HG03280 (cell line): Measurements from ENCODE around the gene PRM1.
A peak's percentile ranks its signal among the peaks of the same experiment; 100 is the strongest.

Source experiments
- ATAC-seq: cut with Tn5 transposase; IDR thresholded peaks from one replicate; pipeline ENCODE4 v1.9.1; 2021; ENCODE audit warnings: mild to moderate bottlenecking, moderate library complexity; ENCODE audit not compliant: unreplicated experiment

The PRM1 gene

DNA sequence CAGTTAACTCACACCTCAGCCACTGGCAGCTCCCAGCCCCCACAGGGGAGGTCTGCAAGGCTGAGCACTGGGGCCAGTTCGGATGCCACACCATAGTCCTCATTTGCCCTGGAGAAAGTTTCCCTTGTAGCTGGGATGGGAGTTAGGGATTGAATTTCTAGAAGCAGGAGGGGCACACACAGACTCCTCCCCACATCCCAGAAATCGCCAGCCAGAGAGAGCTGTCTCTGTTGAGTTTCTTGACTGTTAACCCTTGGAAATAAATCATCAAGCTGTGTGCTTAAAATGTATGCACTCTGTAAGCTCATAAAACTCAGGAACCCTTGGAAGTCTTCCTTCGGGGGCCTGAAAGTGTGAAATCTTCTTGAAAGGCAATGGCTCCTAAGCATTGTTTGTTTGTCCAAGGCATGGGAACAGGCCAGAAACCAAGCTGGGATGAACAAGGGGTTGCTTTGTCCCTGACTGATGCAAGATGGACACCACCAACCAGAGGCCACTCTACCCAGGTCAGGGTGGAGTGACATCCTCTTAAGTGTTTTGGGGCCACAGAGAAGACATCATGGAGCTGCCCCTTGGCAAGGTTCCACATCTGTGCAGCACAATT, 7.3 kb downstream of the PRM1 start:
- no peak for ATAC-seq

DNA sequence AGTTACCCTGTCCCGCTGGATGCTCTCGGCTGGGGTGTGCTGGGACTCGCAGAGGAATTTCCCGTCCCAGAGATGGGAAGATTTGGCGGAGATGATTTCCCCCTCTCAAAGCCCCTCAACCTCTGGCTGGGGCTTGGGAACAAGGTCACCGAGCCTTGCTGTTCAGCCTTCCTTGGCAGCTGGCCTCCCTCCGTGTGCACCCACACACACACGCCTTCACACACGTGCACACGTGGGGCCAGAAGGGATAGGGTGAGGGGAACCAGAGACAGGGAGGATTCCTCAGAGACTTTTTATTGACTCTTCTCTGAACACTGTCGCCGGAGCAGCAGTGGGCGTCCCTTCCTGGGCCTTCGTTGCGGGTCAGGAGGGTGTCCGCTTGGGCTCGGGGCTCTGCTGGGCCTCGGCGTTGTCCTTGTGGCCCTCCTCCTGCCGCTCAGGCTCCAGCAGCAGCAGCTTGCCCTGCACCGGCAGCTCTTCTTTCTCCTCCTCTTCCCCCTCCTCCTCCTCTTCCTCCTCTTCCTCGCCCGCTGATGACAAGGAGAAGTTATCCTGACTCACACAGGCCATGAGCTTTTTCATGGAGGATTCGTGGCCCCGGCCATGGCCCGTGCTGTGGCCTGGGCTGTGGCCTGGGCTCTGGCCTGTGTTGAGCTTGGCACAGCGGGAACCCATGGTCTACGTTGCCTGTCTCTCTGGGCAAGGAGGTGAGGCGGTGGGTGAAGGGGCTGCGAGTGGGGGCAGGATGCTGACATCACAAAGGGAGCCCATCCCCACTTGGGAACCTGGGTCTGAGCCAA, 8.0 kb downstream of the PRM1 start, which contains the start of gene PRM3:
PRM3 (minus strand) TSS at position 709 of the 800 bp plus-strand sequence; CDS start at position 675, 34 bp downstream.
- no peak for ATAC-seq

DNA sequence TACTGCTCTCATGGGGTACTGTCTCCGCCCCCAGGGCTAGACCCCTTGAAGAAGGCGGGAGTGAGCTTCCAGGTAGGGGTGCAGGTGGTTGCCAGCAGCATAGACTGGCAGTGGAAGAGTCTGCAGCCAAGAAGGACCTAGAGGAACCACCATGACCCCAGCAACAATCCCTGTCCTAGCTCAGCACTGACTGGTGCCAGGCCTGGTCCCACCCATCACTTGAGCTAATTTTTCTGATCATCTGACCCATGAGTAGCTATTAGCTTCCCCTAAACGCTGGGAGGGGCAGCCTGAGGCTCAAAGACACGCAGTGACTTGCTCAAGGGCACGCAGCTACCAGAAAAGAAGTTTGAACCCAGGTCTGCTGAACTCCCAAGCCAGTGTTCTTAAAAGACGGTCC, 8.6 kb downstream of the PRM1 start:
- ATAC-seq: no peak

DNA sequence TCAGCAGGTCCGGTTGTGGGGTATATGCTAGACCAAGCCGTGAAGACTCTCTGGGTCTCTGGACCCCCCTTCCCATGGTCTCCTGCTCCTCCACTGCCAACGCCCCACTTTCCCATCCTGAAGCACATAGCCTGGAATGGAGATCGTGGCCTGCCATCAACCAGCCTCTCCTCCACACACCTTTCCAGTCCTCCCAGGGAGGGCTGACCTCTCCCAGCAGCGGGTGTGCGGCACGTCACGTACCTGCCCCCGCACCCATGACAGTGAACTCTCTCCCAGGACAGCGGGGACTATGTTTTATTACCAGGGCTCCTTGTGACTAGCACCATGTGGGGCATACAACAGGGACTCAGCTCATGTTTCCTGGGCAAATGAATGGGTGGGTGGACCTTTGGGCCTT, 9.5 kb downstream of the PRM1 start:
- no peak for ATAC-seq

DNA sequence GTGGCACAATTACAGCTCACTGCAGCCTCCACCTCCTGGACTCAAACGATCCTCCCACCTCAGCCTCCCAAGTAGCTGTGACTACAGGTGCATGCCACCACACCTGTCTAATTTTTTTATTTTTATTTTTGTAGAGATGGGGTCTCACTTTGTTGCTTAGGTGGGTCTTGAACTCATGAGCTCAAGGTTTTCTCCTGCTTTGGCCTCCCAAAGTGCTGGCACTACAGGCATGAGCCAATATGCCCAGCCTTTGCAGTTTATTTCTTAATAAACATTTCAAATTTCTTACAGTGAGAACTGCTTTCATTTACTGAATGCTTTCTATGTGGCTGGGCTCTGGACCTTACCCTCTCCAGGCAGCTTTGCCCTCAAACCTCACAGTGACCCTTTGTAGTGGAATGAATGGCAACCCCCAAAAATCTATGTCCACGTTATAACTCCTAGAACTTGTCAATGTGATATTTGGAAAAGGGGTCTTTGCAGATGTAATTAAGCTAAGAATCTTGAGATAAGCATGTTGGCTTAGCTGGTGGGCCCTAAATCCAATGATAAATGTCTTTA, 10.4 kb downstream of the PRM1 start:
- ATAC-seq: no peak

DNA sequence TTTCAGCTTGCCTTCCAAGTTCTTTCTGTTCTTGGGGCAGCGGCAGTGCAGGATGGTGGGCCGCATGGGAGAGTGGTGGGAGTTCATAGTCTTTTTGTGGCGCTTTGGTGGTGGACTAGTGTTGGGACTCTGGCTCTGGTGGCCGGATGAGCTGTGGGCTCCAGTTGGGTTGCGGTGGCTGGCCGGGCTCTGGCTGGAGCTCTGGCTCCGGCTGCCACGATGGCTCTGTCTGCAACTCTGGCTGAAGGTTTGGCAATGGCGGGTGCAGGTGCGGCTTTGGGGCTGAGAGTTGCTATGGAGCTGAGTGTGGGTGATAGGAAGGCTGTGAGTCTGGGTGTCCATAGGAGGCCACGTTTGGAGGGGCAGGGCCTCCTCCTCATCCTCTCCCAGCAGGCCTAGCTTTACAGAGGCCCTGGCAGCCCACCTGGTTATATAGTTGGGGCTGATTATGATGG, 12.2 kb downstream of the PRM1 start, which contains the start of gene TNP2:
TNP2 (minus strand) TSS at position 405 of the 455 bp plus-strand sequence; CDS start at position 342, 63 bp downstream.
- no peak for ATAC-seq

DNA sequence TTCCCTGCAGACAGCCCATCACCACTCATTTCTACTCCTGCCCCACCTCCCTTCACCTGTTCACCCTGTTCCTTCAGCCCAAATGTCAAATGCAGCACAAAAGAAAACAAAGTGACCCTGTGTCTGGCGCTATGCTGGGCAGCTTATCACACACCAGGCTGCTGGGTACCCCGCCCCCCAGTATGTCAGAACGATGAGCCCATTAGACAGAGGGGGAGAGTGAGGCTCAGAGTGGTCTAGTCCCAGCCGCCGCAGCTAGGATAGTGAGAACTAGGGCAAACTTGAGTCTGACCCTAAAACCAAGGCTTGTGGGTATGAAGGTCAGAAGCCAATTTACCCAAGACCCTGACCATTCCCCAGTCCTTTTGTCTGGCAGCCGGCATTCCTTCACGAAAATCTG, 16.0 kb downstream of the PRM1 start:
- ATAC-seq: no peak

DNA sequence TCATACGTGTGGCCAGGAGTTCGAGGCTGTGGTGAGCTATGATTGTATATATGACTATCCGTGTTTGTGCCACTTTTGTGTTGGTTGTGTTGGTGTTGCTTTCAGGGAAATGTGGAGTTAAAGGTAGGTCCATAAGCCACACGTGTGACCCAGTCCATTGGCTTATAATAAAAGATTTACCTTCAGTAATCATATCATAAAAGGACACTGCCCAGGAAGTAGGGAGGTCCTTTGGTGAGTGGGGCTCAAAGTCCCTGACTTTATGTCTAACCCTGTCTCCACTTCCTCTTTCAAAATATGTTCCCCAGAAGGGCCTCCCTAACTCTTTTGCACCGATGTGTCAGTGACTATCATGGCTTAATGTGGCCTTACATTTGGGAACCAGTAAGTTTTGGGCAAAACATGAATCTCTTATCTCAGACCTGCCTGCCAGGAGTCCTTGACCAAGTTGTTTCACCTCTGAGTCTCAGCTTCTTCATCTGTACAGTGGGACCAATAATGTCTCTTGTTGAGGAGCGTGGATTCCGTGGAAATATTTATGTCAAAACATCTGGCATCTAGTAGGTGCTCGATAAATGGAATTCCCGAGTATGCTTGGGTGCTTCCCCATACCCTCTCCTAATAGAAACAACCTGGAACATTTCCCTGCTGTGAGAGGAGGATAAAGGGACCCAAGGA, 16.8 kb downstream of the PRM1 start:
- no peak for ATAC-seq

DNA sequence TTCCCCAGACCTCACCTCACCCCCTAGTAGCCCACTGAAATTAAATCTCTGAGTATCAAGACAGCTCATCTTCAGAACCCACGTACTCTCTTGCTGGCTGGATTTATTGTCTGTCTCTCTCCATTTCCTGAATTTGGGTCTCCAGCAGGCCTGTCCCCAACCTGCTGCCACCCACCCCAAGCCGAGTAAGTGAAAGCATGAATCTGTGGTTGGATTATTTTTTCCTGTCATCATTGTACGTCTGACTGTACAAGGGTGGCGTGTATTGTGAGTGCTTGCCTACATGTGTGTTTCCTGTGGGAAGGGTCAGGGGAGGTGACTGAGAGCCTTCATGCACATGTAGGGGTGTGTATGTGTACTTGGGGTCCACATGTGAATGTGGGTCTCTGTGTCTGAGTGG, 17.4 kb downstream of the PRM1 start:
- ATAC-seq: no peak

DNA sequence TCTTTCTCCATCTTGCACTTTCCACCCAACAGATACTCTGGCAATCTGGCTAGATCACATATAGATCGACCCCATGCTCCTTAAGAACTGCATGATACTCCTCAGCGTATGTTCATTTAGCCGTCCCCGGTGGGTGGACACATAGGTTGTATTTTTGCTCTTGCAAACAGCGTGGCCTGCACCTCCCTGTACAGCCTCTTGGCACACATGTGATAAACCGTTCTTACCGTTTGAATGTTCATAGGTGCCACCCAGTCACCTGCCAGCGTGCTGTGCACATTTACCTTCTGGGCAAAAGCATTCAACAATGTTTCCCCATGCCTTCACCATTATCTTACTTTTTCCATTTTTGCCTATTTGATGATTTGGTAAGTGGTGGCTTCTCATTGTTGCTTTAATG, 18.2 kb downstream of the PRM1 start:
- no peak for ATAC-seq

DNA sequence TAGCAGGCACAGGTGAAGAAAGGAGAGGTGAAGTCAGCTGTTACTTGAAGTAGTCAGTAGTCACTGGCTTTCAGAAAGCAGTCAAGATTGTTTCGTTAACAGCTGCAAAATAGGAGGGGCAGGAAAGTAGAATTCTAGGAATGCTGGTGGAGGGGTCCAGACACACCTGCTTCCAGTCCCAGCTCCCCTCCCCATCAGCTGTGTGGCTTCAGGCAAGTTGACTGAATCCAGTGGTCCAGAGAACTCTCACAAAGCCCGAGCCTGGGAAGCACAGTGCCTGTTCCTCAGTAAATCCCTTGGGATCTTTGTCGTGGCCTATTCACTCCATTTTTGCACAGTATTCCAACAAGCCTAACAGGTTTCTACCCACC, 20.5 kb downstream of the PRM1 start:
- ATAC-seq: no peak

DNA sequence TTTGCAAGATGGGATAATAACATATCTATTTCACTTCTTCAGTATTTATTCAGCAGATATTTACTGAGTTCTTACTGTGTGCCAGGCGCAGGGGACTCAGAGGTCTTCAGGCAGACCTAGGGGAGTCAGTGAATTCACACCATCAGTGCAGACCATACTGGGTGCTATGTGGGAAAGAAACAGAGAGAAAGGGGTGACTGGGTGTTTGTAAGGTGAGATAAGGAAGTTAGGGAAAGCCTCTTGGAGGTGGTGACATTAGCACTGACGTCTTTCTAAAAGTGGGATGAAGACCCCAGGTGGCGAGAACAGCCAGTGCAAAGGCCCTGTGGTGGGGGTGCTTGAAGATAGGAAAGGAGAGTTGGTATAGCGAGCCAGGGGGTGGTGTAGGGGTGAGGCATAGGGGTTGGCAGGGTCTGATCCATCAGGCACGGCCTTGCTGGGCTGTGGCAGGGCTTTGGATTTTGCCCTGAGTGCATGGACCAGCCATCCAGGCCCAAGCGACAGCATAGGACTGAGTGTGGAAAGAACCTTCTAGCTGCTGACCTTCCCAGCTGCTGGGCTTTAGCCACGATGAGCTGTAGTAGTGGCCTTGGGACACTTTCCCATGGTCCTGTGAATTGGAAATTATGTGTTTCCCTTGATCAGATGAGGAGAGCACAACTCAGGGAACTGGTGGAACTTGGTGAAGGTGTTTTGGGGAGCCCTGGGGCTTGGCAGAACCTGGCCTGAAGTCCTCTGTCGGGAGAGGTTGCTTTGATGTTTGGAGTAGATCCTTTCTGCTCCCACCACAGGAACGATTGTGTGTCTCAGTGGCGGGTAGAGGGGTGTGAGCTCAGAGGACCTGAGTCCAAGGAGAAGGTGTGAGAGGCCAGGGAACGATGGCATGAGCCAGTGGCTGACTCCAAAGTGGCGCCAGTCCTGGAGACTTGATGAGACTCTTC, 21.2 kb downstream of the PRM1 start:
- no peak for ATAC-seq

DNA sequence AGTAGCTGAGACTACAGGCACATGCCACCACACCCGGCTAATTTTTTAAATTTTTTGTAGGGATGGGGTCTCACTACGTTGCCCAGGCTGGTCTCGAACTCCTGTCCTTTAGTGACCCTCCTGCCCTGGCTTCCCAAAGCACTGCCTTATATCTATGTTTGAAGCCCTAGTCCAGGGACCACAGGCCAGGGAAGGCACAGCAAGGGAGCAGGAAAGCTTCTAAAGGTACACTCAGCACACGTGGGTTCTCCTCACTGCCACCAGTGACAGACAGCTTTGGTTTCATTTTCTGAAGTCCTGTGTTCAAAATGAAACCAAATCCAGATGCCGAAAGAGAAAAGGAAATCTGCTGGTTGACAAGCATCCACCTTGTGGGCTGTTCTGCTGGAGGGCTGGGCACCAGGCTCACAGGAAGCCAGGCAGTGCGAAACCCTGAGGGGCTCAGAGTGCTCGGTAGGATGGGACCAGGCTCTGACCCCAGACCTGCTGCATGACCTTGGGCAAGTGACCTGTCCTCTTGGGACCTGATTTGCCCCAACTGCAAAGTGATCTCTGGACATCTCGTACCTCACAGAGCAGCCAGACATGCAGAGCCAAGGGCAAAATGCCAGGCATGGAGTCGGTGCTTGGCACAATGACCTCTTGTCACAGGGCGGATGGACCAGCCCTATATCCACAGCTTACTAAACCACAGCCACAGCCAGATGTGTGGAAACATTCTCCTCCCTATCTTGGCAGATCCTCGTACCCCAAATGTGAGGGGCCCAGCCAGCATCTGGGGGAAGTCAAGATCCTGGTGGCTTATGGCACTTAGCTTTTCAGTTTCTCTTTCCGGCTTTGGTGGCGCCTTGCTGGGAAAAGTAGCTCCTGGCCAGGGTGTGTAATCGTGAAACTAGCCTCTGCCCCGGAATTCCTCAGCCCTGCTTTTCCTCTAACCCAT, 22.3 kb downstream of the PRM1 start:
- ATAC-seq: no peak

DNA sequence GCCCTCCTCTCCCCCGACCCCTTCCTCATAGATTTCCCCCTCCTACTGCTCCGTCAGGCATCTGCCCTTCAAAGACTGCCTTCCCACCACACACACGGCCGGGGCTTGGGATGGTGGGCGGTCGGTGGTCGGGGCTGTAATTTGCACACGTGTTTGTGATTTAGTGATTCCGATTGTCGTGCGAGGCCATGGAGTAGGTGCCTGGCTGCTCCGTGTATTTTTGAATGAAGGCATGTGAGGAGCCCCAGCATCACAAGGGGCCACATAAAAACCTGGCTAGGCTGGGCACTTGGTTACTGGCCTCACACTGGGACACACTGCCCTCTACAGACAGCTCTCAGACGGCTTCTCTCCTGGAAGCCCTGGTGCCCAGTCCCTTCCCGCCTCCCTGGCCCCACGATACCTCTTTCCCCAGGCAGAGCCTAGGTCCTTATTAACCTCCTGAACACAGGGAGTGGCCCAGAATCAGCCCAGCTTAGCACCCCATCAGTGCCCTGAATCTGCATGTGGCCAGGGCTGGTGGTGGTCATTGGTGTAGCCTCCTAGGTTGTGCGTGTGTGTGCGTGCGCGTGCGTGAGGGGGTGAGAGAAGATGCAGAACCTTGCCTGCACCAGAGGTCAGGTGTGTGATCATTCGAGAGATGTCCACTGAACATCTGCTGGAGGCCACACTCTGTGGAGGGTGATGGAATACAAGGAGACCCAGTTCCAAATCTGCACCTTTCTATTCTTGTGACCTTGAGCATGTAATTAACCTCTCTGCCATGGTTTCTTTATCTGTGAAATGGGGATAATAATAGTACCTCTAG, 23.8 kb downstream of the PRM1 start:
- ATAC-seq: no peak

DNA sequence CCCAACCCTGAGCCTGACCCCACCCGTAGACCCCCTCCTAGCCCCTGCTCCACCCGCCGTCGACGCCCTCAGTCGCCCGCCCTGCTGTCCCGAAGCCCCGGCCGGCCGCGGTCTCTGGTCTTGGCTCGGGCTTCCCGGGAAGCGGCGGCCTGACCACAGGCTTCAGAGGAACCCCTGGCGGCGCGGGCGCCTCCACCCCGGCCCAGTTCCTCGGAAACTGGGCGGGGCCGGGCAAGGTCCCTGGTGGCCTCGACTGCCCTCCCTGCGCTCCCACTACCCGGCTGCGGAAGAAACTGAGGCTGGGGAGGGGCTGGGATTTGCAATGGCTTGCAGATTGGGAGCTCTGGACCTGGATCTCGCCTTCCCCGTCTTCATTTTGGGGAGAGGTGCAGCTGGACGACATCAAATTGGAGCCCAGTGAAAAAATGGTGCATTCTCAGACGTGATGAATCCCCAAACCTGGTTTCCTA, 24.4 kb downstream of the PRM1 start:
- no peak for ATAC-seq

DNA sequence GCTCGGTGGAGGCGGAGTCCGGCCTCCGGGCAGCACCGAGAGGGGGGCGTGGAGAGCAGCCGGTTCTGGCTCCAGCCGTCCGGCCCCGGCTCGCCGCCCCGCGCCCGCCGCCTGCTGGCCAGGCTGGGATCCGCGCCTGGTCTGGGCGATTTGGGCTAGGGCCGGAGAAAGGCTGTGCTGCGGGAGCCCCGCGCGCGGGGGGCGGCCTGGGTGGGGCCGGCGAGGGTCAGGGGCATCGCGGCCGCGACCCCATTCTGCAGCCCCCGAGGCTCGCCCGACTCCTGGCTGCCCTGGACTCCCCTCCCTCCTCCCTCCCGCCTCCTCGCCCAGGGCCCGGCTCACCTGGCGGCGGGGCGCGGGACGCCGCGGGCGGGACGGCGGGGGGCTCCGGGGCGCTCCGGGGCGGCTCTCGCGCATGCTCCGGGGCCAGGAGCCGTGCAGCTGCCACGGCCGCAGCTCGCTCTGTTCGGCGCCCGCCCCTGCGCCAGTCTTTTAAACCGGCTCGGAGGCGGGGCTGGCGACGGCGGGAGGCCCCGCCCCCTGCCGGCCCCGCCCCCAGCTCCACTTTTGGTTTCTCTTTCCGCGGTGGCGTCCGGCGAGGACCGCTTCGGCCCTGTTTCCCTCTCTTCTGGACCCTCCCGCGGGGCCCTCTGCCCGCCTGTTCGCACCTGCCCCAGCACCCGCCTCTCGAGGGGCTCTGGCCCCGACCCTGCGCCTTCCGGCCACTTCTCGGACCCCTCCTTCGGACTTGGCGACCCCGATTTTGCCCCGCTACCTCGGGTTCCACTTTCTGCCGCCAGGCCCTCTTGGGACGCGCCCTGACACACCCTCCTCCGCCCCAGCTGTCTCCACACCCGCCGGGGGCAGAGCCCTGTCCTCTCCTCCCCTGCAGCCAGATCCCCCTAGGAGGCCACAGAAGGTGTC, 25.1 kb downstream of the PRM1 start, which contains the start of gene SOCS1:
SOCS1 (minus strand) TSS at position 468 of the 924 bp plus-strand sequence. CDS start 726 bp downstream, outside the sequence.
- peak; percentile 64 for ATAC-seq
